ENCODE data around the gene CC2D1A. TPM values are rescaled to one million over a fixed set of nuclear protein-coding genes. Genes with fewer than 3 reads are reported as not detected.

The CC2D1A gene
- total and polyA plus RNA-seq, 2 experiments from 2014 or later: 23.1 to 39.7 TPM

GRCh38 chr19:13877303-13877702, 28.7 kb upstream of the CC2D1A start:
- Histone ChIP-seq H3K79me2 (replicated peaks; ENCODE audit: insufficient read depth) (no peaks in the 10 kb centered on the region), H3K27ac (ENCODE audit: low read depth) (no peak overlapping the region), H3K27me3 (ENCODE audit: insufficient read depth) (peaks cover 54% of the 10 kb centered on the region), H3F3A (replicated peaks; ENCODE audit: low read depth) (peaks cover 10% of the 10 kb centered on the region), H3K36me3 (ENCODE audit: insufficient read depth) (no peaks in the 10 kb centered on the region), H2AFZ (no peak overlapping the region), H3K4me2 (no peak overlapping the region), H3K9me2 (ENCODE audit: insufficient read depth) (no peaks in the 10 kb centered on the region), H4K20me1 (replicated peaks; ENCODE audit: insufficient read depth) (peaks cover 3% of the 10 kb centered on the region; the same call in 1 of the 2 replicates), H3K4me3 (no peak overlapping the region), H3K4me1 (ENCODE audit: insufficient read depth) (peaks cover 27% of the 10 kb centered on the region)
- H3K27me3 Mint-ChIP-seq (ENCODE audit: insufficient read depth, low read depth, poor library complexity): peaks cover 44% of the 10 kb centered on the region
- H3K36me3 Mint-ChIP-seq (ENCODE audit: low read depth): no peaks in the 10 kb centered on the region
- H3K9me3 Mint-ChIP-seq: no peaks in the 10 kb centered on the region
- DNase-seq (ENCODE audit: low spot score) (no peak), ATAC-seq (no peak)
- no peak overlapping the region for H3K27ac Mint-ChIP-seq
- no peak overlapping the region for H3K4me3 Mint-ChIP-seq
- peaks cover 29% of the 10 kb centered on the region for H3K4me1 Mint-ChIP-seq
- TF ChIP-seq REST (IDR thresholded peaks at IDR 0.05; ENCODE audit: unreplicated experiment): no peak
- TF ChIP-seq ZNF462 (CRISPR knock-in tag; IDR thresholded peaks at IDR 0.05): no peak
- TF ChIP-seq NANOG (IDR thresholded peaks at IDR 0.05; ENCODE audit: borderline replicate concordance): no peak
- TF ChIP-seq, protein P1, sequence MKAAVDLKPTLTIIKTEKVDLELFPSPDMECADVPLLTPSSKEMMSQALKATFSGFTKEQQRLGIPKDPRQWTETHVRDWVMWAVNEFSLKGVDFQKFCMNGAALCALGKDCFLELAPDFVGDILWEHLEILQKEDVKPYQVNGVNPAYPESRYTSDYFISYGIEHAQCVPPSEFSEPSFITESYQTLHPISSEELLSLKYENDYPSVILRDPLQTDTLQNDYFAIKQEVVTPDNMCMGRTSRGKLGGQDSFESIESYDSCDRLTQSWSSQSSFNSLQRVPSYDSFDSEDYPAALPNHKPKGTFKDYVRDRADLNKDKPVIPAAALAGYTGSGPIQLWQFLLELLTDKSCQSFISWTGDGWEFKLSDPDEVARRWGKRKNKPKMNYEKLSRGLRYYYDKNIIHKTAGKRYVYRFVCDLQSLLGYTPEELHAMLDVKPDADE (IDR thresholded peaks at IDR 0.05): no peak
- TF ChIP-seq, protein P2, sequence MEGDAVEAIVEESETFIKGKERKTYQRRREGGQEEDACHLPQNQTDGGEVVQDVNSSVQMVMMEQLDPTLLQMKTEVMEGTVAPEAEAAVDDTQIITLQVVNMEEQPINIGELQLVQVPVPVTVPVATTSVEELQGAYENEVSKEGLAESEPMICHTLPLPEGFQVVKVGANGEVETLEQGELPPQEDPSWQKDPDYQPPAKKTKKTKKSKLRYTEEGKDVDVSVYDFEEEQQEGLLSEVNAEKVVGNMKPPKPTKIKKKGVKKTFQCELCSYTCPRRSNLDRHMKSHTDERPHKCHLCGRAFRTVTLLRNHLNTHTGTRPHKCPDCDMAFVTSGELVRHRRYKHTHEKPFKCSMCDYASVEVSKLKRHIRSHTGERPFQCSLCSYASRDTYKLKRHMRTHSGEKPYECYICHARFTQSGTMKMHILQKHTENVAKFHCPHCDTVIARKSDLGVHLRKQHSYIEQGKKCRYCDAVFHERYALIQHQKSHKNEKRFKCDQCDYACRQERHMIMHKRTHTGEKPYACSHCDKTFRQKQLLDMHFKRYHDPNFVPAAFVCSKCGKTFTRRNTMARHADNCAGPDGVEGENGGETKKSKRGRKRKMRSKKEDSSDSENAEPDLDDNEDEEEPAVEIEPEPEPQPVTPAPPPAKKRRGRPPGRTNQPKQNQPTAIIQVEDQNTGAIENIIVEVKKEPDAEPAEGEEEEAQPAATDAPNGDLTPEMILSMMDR (conservative IDR thresholded peaks at IDR 0.05; ENCODE audit: low read depth in 2 of 2): no peak
